Neutrophil (primary cell): ENCODE measurements around the gene MCM6.
"Not testable (repeated sequence)": the region's sequence is repeated elsewhere in the genome, so short reads cannot be mapped to it uniquely, and the experiment has no call there.

ENCODE experiments used
- H3K27ac ChIP-seq: fragments of 200-600 bp; sonication (generic); 2 replicates; pipeline ENCODE4 v1.5.1; 2016; ENCODE audit warnings: mild to moderate bottlenecking, moderate library complexity
- H3K27me3 ChIP-seq: fragments of 200-600 bp; sonication (generic); 2 replicates; pipeline ENCODE4 v1.6.0; 2016; ENCODE audit warnings: mild to moderate bottlenecking
- H3K36me3 ChIP-seq: fragments of 200-600 bp; sonication (generic); 2 replicates; pipeline ENCODE4 v1.5.1; 2017
- H3K4me1 ChIP-seq, 2 experiments: fragments of 200-600 bp in 1 of 2; sonication (generic) in 1 of 2; 1 replicate in 1 of 2; 2 replicates in 1 of 2; pipeline versions ENCODE4 v1.5.1 to v1.6.1; 2013 to 2016; ENCODE audit warnings: low read depth in 1 of 2, low read length in 1 of 2, mild to moderate bottlenecking in 1 of 2, moderate library complexity in 1 of 2; ENCODE audit not compliant: control insufficient read depth in 1 of 2, insufficient read depth in 1 of 2
- H3K4me3 ChIP-seq, 2 experiments: fragments of 200-600 bp in 1 of 2; sonication (generic) in 1 of 2; 1 replicate in 1 of 2; 2 replicates in 1 of 2; pipeline ENCODE4 v1.5.1; 2013 to 2016; ENCODE audit warnings: low read depth in 1 of 2, low read length in 1 of 2, mild to moderate bottlenecking in 1 of 2, moderate library complexity in 1 of 2
- H3K9me3 ChIP-seq: fragments of 200-600 bp; sonication (generic); 2 replicates; pipeline ENCODE4 v1.5.1; 2016
- TF ChIP-seq, protein P1 (sequence below): fragments of 200-600 bp; sonication (generic); IDR thresholded peaks from 2 replicates; pipeline ENCODE4 v1.5.1; 2016; ENCODE audit warnings: antibody characterized with exemption

The MCM6 gene

DNA sequence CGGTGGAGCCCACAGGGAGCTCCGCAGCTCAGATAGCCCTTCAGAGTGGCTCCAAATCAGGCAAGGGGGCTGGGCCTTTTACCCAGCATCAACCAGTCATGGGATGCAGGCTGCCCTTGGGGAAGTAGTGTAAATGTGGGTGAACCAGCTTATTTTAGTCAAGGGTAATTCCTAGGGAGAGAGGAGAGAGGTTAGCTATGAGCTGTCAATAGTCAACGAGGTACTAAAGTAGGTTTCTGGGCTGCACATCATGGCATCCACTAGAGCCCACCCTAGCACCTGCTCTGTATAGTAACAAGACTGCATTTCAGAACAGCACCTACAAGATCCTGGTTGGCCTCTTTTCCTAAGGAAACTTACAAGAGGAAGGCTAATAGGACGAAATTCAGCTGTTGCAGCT lies 9.5 kb upstream of the MCM6 start:
- no peak overlapping the region for H3K4me3 ChIP-seq
- TF ChIP-seq, protein P1, sequence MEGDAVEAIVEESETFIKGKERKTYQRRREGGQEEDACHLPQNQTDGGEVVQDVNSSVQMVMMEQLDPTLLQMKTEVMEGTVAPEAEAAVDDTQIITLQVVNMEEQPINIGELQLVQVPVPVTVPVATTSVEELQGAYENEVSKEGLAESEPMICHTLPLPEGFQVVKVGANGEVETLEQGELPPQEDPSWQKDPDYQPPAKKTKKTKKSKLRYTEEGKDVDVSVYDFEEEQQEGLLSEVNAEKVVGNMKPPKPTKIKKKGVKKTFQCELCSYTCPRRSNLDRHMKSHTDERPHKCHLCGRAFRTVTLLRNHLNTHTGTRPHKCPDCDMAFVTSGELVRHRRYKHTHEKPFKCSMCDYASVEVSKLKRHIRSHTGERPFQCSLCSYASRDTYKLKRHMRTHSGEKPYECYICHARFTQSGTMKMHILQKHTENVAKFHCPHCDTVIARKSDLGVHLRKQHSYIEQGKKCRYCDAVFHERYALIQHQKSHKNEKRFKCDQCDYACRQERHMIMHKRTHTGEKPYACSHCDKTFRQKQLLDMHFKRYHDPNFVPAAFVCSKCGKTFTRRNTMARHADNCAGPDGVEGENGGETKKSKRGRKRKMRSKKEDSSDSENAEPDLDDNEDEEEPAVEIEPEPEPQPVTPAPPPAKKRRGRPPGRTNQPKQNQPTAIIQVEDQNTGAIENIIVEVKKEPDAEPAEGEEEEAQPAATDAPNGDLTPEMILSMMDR, result no peak
- no peak overlapping the region for H3K27ac ChIP-seq
- H3K36me3 ChIP-seq, result no peaks in the 10 kb centered on the region
- no peaks in the 10 kb centered on the region for H3K27me3 ChIP-seq
- no peaks in the 10 kb centered on the region for H3K9me3 ChIP-seq
- H3K4me1 ChIP-seq, result peaks cover 7 to 9% of the 10 kb centered on the region in 2 experiments

DNA sequence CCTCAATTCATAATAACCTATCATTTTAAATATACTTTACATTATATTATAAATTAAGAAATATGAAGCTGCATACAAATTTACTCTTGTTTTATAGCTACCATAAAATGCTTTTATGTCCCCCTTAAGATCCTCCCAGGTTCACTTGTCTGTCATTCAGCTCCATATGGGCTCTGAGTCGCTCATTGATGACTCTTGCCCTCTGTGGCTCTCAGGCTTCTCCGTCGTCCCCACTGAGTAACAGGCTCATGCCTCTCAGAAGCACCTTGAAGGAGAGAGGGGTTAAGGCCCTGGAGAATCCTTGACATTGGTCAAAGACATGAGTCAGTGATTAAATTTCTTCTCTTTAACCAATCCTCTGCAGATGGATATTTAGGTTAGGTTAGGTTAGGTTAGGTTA lies 6.2 kb upstream of the MCM6 start:
- Histone ChIP-seq H3K9me3 (no peaks in the 10 kb centered on the region), H3K4me3 (no peak overlapping the region)

DNA sequence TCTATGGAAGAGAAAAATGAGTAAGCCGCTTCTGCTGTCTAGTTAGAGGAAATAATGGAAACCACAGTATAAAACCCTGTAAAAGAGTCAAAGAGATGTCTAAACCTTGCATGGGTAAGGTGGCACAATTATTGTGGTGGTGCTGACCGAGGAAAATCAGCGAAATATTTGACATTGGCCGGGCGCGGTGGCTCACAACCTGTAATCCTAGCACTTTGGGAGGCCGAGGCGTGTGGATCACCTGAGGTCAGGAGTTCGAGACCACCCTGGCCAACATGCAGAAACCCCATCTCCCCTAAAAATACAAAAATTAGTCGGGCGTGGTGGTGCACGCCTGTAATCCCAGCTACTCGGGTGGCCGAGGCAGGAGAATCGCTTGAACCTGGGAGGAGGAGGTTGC lies 527 bp upstream of the MCM6 start:
- H3K9me3 ChIP-seq, H3K27me3 ChIP-seq, H3K36me3 ChIP-seq: not testable (repeated sequence)
- Histone ChIP-seq H3K4me3 (peak overlapping the region; percentile 69 to 75), H3K4me1 (peaks cover 20 to 21% of the 10 kb centered on the region in 2 experiments), H3K27ac (peak overlapping the region; percentile 71)

More for the DNA sequence above, 6.2 kb upstream of the MCM6 start:
- Histone ChIP-seq H3K27me3 (no peaks in the 10 kb centered on the region), H3K36me3 (no peaks in the 10 kb centered on the region), H3K4me1 (peaks cover 0 to 6% of the 10 kb centered on the region in 2 experiments), H3K27ac (no peak overlapping the region)
- TF ChIP-seq, protein P1, result no peak

GRCh38 chr2:135875491-135876065 lies 665 bp downstream of the MCM6 start:
- H3K9me3 ChIP-seq, result no peaks in the 10 kb centered on the region
- H3K4me3 ChIP-seq, result peak overlapping the region; percentile 69 to 75
- H3K36me3 ChIP-seq, result no peaks in the 10 kb centered on the region
- H3K27me3 ChIP-seq, result no peaks in the 10 kb centered on the region
- H3K27ac ChIP-seq, result peak overlapping the region; percentile 71
- peaks cover 20 to 21% of the 10 kb centered on the region in 2 experiments for H3K4me1 ChIP-seq
- TF ChIP-seq, protein P1, result no peak

GRCh38 chr2:135874777-135875365 lies 1.4 kb downstream of the MCM6 start:
- no peaks in the 10 kb centered on the region for H3K27me3 ChIP-seq
- H3K4me1 ChIP-seq, result peaks cover 20 to 21% of the 10 kb centered on the region in 2 experiments
- H3K4me3 ChIP-seq, result no peak overlapping the region
- TF ChIP-seq, protein P1, result no peak
- H3K36me3 ChIP-seq, result no peaks in the 10 kb centered on the region
- no peaks in the 10 kb centered on the region for H3K9me3 ChIP-seq
- H3K27ac ChIP-seq, result no peak overlapping the region

DNA sequence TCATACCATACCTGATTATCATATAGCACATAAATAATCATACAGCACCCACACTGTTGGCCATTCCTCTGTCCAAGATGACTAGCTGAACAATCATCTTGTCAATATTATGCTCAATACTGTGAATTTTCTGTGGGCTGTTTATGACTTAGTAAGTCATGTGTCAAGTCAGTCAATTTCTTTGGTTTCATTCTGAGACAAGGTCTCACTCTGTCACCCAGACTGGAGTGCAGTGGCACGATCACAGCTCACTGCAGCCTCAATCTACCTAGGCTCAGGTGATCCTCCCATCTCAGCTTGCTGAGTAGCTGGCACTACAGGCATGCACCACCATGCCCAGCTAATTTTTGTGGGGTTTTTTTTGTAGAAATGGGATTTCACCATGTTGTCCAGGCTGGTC lies 5.7 kb downstream of the MCM6 start:
- TF ChIP-seq, protein P1, result no peak
- Histone ChIP-seq H3K27me3 (no peaks in the 10 kb centered on the region), H3K4me1 (peaks cover 2 to 8% of the 10 kb centered on the region in 2 experiments), H3K36me3 (peaks cover 26% of the 10 kb centered on the region), H3K4me3 (no peak overlapping the region), H3K9me3 (no peaks in the 10 kb centered on the region), H3K27ac (no peak overlapping the region)
